Activated naive CD8-positive, alpha-beta T cell treated with anti-CD3 and anti-CD28 coated beads for 36 hours (primary cell): ENCODE results near the gene RCOR2. TPM values are rescaled to one million over a fixed set of nuclear protein-coding genes. Genes with fewer than 3 reads are reported as not detected.

Source experiments
- DNase-seq: peaks from one replicate; pipeline ENCODE4 v3.0.0; 2021
- H3K27ac Mint-ChIP-seq: one replicate; pipeline ENCODE4 v1.8.0; 2022; ENCODE audit warnings: mild to moderate bottlenecking, moderate library complexity, mixed read lengths
- H3K27me3 Mint-ChIP-seq: one replicate; pipeline ENCODE4 v1.8.0; 2022; ENCODE audit warnings: mild to moderate bottlenecking, mixed read lengths
- H3K36me3 Mint-ChIP-seq: one replicate; pipeline ENCODE4 v1.8.0; 2021; ENCODE audit warnings: mild to moderate bottlenecking, mixed read lengths
- H3K4me1 Mint-ChIP-seq: one replicate; pipeline ENCODE4 v1.8.0; 2021; ENCODE audit warnings: mixed read lengths
- H3K4me3 Mint-ChIP-seq: one replicate; pipeline ENCODE4 v1.8.0; 2022; ENCODE audit warnings: mild to moderate bottlenecking, moderate library complexity, mixed read lengths
- H3K9me3 Mint-ChIP-seq: one replicate; pipeline ENCODE4 v1.8.0; 2022; ENCODE audit warnings: mixed read lengths
- total RNA-seq, 2 experiments: library from RNA; stranded (reverse); gene quantifications; one replicate each; pipeline ENCODE4 v1.2.3, GENCODE V29; 2021

RCOR2 gene
- total RNA-seq, 2 experiments from 2014 or later = 0.58 to 0.82 TPM

DNA sequence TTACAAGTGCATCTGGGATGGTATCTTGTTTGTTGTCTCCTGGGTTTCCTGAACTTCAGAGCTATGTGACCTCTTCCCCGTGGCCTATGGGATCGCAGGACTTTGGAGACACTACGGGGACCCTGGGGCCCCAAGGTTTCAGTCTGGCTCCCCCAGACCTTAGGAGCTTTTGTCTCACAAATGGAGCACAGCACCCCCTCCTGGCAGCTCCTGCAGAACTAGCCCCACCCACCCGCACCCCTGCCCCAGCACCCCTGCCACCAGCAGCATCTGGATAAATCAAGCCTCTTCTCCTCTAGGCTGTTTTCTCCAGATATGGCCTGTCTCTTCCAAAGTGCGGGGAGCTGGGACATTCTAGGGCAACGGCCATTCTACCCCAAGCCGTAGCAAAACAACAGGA is 10.4 kb downstream of the RCOR2 start:
- H3K36me3 Mint-ChIP-seq = peaks cover 12% of the 10 kb centered on the region
- no peak overlapping the region for H3K4me3 Mint-ChIP-seq
- H3K4me1 Mint-ChIP-seq = no peaks in the 10 kb centered on the region
- no peaks in the 10 kb centered on the region for H3K9me3 Mint-ChIP-seq
- H3K27ac Mint-ChIP-seq = peak overlapping the region; percentile 21
- peak; percentile 48 for DNase-seq
- no peaks in the 10 kb centered on the region for H3K27me3 Mint-ChIP-seq

DNA sequence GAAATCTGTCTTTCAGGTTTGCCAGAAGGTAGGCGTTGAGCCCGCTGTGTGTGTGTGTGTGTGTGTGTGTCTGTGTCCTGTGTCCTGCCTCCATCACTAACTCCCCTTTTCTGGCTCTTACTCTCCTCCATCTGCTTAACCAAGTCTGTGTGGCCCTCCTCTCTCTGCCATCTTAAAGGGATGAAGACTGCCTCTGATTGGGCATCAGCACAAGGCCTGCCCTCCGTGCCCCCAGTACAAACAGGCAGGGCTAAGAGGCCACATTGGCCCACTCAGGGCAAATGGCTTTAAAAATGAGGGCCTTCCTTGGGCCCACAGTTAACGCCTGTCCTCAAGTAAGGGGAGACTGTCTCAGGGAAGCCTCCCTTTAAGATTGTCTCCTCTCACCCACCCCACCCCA is 10.9 kb downstream of the RCOR2 start:
- Mint-ChIP-seq H3K27ac (no peak overlapping the region), H3K36me3 (peaks cover 15% of the 10 kb centered on the region), H3K27me3 (no peaks in the 10 kb centered on the region), H3K4me1 (no peaks in the 10 kb centered on the region), H3K4me3 (no peak overlapping the region), H3K9me3 (no peaks in the 10 kb centered on the region)
- no peak for DNase-seq

DNA sequence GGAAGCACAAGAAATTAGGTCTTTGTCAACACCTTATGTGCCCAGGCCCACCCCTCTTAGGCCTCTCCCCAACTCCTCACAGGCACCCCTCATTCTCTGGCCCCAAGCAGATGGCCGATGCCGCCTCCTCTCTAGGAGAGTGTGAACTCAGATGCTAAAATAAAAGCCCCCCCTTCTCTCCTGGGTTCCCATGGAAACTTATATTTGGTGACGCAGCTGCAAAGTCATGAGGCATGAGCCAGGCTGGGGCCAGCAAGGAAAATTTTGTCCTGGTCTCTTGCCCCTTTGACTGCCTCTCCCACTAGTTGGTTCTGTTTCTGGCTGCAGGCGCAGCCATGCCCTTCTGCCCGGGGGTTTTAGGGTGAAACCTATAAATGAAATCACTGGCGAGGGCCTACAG is 11.8 kb downstream of the RCOR2 start:
- H3K4me1 Mint-ChIP-seq = no peaks in the 10 kb centered on the region
- no peaks in the 10 kb centered on the region for H3K27me3 Mint-ChIP-seq
- H3K9me3 Mint-ChIP-seq = no peaks in the 10 kb centered on the region
- no peak overlapping the region for H3K27ac Mint-ChIP-seq
- H3K36me3 Mint-ChIP-seq = peaks cover 14% of the 10 kb centered on the region
- no peak for DNase-seq
- H3K4me3 Mint-ChIP-seq = no peak overlapping the region

DNA sequence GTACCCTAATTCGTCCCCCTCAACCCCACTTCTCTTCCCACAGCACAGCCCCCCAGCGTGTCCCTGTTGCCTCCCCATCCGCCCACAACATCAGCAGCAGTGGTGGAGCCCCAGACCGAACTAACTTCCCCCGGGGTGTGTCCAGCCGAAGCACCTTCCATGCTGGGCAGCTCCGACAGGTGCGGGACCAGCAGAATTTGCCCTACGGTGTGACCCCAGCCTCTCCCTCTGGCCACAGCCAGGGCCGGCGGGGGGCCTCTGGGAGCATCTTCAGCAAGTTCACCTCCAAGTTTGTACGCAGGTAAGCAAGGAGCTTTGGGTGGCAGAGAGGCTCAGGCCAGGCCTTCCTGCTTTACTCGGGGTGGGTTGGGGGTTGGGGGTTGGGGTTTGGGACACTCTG is 12.2 kb downstream of the RCOR2 start:
- H3K4me3 Mint-ChIP-seq = no peak overlapping the region
- no peaks in the 10 kb centered on the region for H3K9me3 Mint-ChIP-seq
- H3K4me1 Mint-ChIP-seq = no peaks in the 10 kb centered on the region
- H3K27me3 Mint-ChIP-seq = no peaks in the 10 kb centered on the region
- H3K27ac Mint-ChIP-seq = no peak overlapping the region
- DNase-seq = no peak
- H3K36me3 Mint-ChIP-seq = peaks cover 14% of the 10 kb centered on the region

DNA sequence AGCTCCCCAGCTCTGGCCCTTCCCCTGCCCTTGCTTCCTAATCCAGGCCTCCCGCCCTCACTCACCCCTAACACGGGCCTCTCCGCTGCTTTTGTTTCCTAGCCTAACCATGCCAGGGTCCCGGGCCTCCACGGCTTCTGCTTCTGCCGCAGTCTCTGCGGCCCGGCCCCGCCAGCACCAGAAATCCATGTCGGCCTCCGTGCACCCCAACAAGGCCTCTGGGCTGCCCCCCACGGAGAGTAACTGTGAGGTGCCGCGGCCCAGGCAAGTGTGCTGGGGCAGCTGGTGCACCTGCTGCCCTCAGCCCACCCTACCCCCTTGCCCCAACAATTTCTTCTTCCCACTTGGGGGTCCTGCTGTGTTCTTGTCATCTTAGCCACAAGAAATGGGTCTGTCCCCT is 13.1 kb downstream of the RCOR2 start:
- DNase-seq = no peak
- Mint-ChIP-seq H3K27ac (no peak overlapping the region), H3K4me3 (no peak overlapping the region), H3K36me3 (peaks cover 20% of the 10 kb centered on the region), H3K4me1 (no peaks in the 10 kb centered on the region), H3K9me3 (no peaks in the 10 kb centered on the region), H3K27me3 (no peaks in the 10 kb centered on the region)

DNA sequence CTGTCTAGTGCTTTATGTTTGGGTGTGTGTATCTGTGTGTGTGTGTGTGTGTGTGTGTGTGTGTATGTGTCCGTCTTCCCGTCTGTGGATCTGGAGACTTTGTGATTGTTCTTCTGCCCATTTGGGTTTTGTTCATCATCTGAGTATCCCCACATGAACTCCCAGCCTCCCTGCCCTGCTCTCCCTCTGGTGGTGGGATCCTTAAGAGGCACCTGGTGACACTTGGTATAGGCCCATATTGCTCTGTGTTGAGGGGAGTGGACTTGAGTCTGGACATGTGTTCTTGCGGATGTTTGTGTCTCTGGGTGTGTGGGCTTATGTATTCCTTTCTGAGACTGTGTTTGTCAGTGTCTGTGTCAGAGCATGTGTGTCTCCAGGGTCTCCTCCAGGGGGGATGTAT is 15.3 kb downstream of the RCOR2 start:
- no peak overlapping the region for H3K27ac Mint-ChIP-seq
- DNase-seq = no peak
- H3K9me3 Mint-ChIP-seq = no peaks in the 10 kb centered on the region
- H3K36me3 Mint-ChIP-seq = peaks cover 26% of the 10 kb centered on the region
- H3K4me3 Mint-ChIP-seq = no peak overlapping the region
- no peaks in the 10 kb centered on the region for H3K4me1 Mint-ChIP-seq
- no peaks in the 10 kb centered on the region for H3K27me3 Mint-ChIP-seq

DNA sequence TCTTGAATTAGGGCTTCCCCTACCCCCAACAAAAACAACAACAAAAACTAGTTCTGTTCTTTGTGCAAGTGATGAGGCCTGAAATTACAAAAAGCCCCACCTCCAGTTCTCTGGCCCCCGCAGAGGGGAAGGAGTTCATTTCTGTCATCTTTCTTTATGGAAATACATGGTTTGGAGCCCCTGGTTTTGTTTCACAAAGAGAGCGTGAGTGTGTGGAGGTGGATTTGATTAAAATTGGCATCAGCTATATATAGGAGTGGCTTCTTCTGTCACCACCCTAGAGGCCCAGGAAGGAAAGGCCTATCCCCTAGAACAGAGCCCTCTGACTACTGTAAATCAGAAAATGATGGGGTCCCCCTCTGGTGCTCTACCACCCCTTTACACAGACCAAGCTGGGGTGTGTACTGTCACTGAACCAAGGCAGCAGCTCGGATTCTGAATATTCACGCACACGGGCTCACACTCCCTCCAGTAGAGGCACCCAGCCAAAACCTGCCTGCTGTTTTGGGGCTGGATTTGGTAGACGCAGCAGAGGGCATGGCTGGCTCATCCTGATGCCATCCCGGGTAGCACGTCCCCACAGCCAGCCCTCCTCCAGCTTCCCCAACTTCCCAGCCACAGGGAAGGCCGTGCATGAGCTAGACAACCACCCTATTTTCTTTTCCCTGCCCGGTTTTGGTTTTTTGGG is 19.4 kb downstream of the RCOR2 start:
- no peak for DNase-seq
- H3K4me3 Mint-ChIP-seq = no peak overlapping the region
- no peak overlapping the region for H3K27ac Mint-ChIP-seq
- H3K36me3 Mint-ChIP-seq = peaks cover 34% of the 10 kb centered on the region
- H3K27me3 Mint-ChIP-seq = no peaks in the 10 kb centered on the region
- no peaks in the 10 kb centered on the region for H3K9me3 Mint-ChIP-seq
- H3K4me1 Mint-ChIP-seq = peaks cover 7% of the 10 kb centered on the region

DNA sequence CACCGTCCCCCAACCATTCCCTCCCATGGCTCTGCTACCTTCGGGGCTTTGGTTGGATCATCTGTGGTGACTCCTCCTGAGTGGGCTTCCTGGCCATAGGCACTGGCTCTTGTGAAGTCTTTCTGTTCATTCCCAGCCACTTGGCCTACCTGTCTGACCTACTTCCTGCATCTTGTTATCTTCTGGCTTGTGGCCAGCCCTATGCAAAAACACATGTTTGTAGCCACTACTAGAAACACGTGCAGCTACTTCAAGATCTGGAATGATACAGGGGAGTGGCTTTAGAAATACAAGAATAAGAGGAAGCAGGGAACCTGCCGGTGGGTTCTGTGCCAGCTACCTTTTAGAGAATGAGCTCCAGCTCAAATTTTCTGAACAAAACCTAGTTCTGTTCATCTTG is 20.9 kb downstream of the RCOR2 start:
- Mint-ChIP-seq H3K27me3 (no peaks in the 10 kb centered on the region), H3K27ac (no peak overlapping the region), H3K36me3 (peaks cover 26% of the 10 kb centered on the region), H3K9me3 (no peaks in the 10 kb centered on the region), H3K4me1 (peaks cover 22% of the 10 kb centered on the region), H3K4me3 (no peak overlapping the region)
- no peak for DNase-seq

DNA sequence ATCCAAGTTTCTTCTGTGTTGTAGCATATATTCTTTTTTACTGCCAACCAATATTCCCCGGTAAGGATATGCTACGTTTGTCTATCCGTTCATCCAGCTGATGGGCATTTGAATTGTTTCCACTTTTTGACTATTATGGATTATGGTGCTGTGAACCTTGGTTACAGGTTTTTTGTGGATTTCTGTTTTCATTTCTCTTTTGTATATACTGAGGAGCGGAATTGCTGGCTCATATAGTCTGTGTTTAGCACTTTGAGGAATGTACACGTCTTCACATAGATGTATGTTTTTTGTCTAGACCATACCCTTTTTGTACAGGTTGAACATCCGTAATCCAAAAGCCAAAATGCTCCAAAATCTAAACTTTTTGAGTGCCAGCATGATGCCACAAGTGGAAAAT is 23.6 kb downstream of the RCOR2 start:
- Mint-ChIP-seq H3K27me3 (no peaks in the 10 kb centered on the region), H3K4me1 (peaks cover 46% of the 10 kb centered on the region), H3K9me3 (no peaks in the 10 kb centered on the region), H3K36me3 (peaks cover 25% of the 10 kb centered on the region), H3K27ac (no peak overlapping the region), H3K4me3 (no peak overlapping the region)
- no peak for DNase-seq

DNA sequence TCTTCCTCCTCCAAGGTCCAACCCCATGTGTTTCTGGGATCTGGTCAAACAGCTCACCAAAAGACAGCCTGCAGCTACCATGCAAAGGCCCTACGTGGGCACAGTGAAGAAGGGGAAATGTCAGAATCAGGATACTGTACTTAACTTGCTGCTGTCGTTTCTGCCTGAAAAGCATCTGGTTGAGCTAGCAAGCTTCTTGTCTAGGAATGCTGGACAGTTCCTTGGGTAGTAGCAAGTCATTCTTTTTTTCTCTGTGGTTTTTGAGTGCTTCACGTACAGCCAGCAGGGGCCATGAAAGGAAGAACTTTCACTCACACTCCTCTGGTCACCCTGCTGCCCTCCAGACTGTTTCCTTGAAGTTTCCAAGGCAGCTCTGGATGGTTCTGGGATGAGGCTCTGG is 24.7 kb downstream of the RCOR2 start:
- DNase-seq = no peak
- peaks cover 55% of the 10 kb centered on the region for H3K4me1 Mint-ChIP-seq
- H3K27me3 Mint-ChIP-seq = no peaks in the 10 kb centered on the region
- H3K9me3 Mint-ChIP-seq = no peaks in the 10 kb centered on the region
- no peak overlapping the region for H3K27ac Mint-ChIP-seq
- H3K36me3 Mint-ChIP-seq = peaks cover 22% of the 10 kb centered on the region
- no peak overlapping the region for H3K4me3 Mint-ChIP-seq

DNA sequence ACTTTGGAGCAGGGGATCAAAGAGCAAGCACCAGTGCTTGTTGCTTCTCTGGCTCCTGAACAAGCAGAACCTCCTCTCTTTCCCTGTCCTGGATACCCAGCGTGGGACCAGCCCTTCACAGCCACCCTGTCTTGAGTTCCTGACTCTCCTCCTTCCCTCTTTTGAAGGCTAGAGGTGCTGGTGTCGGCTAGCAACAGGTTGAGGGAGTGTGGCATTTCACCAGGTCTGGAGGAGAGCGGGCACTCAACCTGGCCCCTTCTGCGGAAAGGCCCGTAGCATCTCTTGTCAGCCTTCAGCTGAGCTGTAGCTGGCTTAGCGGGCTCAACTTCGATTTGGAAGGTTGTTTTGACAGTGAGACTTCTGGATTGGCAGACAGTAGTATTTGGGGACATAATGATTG is 26.6 kb downstream of the RCOR2 start:
- no peaks in the 10 kb centered on the region for H3K9me3 Mint-ChIP-seq
- peaks cover 14% of the 10 kb centered on the region for H3K36me3 Mint-ChIP-seq
- H3K27me3 Mint-ChIP-seq = no peaks in the 10 kb centered on the region
- H3K4me1 Mint-ChIP-seq = peaks cover 60% of the 10 kb centered on the region
- H3K27ac Mint-ChIP-seq = no peak overlapping the region
- H3K4me3 Mint-ChIP-seq = no peak overlapping the region
- DNase-seq = no peak

DNA sequence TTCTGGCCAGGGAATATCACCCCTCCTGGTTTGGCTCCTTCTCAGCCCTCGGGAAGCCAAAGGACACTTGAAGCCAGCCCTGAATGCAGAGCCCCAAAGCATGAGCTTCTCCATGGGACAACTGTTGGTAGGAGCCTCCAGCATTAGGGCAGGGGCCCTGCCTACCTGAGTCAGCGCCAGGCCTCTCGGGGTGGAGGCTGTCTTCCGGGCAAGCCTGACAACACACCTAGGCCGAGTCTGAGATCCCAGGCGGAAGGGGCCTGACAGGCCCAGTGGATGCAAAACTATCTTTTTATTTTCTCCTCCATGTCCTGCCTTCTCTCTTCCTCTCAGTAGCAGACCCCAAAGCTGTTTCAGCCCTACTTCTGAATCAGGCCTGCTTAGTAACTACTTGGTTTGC is 27.6 kb downstream of the RCOR2 start:
- H3K36me3 Mint-ChIP-seq = peaks cover 18% of the 10 kb centered on the region
- peak overlapping the region; percentile 92 for H3K4me3 Mint-ChIP-seq
- no peak for DNase-seq
- H3K27ac Mint-ChIP-seq = peak overlapping the region; percentile 93
- H3K27me3 Mint-ChIP-seq = no peaks in the 10 kb centered on the region
- H3K9me3 Mint-ChIP-seq = no peaks in the 10 kb centered on the region
- H3K4me1 Mint-ChIP-seq = peaks cover 65% of the 10 kb centered on the region

DNA sequence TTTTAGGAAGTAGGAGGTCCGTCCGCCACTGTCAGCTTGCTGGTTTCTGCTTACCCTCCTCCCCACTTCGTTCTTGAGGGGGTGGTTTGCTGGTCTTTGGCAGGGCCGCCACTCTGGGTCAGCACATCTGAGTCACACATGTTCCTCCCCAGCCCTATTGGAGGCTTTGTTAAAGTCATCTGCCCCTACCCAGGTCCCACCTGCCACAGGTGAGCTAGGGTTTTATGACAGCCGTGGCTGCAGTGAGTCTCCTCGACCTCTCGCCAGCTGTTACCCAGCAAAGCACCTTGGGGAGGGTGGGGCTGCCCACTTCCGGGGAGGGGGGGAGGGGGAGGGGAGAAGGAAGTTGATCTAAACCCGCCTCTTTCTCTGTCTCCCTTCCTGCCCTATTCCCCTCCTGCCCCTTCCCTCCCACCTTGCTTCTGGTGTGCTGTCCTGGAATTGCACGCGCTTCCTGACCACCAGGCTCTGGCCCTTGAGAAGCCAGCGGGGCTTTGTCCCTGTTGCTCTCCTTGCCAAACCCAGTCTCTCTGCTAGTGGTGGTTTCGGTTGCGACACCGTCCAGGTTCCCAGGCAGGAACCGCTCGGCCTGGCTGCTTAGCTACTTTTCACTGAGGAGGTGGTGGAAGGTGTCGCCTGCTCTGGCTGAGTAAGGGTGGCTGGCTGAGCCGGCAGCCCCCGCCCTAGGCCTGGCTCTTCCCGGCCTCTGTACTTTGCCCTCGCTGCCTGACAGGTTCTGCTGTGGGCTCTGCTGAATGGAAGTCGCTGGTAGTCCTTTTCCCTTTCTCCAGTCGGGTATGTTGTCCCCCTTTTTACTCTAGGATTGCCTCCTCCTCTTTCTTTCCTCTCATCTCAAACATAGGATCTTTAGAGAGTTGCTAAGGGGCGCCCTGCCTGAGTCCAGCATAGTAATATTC is 28.5 kb downstream of the RCOR2 start:
- Mint-ChIP-seq H3K9me3 (no peaks in the 10 kb centered on the region), H3K36me3 (peaks cover 15% of the 10 kb centered on the region), H3K27ac (peak overlapping the region; percentile 93), H3K4me1 (peaks cover 71% of the 10 kb centered on the region), H3K27me3 (no peaks in the 10 kb centered on the region), H3K4me3 (peak overlapping the region; percentile 92)
- peak; percentile 70 for DNase-seq

DNA sequence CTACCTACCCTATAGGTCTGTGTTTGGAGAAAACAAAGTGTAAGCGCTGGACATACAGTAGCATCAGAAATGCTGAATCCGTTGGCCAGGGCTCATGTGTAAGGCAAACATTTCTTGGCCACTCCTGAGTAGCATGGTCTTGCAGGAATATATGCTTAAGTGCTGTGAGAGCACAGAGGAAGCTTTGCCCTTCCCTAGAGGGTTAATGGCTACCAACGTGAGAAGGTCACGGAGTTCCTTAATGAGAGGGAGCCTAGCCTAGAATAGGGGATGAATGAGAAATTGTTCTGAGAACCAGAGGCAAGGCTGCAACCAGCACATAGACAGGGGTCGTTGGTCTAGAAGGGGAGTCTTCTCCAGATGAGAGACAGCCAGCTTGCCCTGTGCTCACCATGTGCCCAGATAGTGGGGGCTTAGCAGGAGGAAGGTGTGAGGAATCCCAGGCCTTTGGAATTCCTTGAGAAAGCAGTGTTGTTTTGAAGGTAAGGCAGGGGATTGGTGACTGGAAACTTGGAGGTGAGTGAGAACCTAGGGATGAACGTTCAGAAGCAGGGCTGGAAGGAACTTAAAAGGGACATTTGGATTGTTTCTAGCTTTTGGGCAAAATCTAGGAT is 29.5 kb downstream of the RCOR2 start:
- H3K9me3 Mint-ChIP-seq = no peaks in the 10 kb centered on the region
- H3K36me3 Mint-ChIP-seq = peaks cover 13% of the 10 kb centered on the region
- H3K27me3 Mint-ChIP-seq = no peaks in the 10 kb centered on the region
- H3K4me3 Mint-ChIP-seq = peak overlapping the region; percentile 0
- peaks cover 78% of the 10 kb centered on the region for H3K4me1 Mint-ChIP-seq
- no peak for DNase-seq
- peak overlapping the region; percentile 2 for H3K27ac Mint-ChIP-seq

DNA sequence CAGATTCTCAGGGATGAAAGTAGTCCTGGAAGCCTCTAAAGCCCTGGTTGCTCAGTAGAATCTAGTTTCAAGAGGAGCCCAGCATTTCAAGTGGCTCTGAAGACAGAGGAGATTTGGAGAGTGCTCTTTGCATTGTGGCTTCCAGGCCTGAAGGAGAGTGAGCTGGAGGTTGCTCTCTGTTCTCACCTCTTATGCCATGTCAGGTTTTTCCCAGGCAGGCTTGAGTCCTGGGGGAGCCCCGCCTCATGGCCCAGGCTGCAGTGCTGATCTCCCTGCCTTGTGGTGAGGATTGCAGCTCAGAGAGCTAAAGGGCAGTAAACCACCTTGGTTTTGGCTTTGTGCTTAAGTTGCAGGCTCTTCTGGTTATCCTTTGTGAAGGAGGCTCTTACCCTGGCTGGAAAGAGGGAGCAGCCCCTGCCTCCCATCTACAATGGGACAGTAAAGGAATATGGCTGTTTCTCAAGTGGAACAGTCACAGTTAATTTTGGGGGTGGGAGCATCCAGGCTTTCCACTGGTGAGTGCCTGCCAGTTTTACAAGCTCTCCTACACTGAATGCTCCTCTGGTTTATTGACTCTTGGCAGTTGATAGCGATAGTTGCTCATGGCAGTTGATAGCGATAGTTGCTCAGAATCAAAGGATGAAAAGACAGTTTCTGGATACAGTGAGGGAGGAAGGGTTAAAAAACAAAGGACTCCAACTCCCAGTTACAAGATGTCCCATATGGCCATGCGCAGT is 32.6 kb downstream of the RCOR2 start:
- Mint-ChIP-seq H3K4me1 (peaks cover 75% of the 10 kb centered on the region), H3K27ac (peak overlapping the region; percentile 38), H3K36me3 (peaks cover 19% of the 10 kb centered on the region), H3K9me3 (no peaks in the 10 kb centered on the region), H3K27me3 (no peaks in the 10 kb centered on the region), H3K4me3 (no peak overlapping the region)
- DNase-seq = peak; percentile 30
